KMS-11 (cell line): ENCODE measurements around the gene TAS2R16.

Source experiments
- H2AFZ ChIP-seq: fragments of 200-600 bp; sonication (generic); 2 replicates; pipeline ENCODE4 v1.6.1; 2016; ENCODE audit warnings: antibody characterized with exemption, mixed run types, low read depth
- H3K27ac ChIP-seq: fragments of 200-600 bp; sonication (generic); 2 replicates; pipeline ENCODE4 v1.6.1; 2016; ENCODE audit warnings: mild to moderate bottlenecking, mixed run types
- H3K27me3 ChIP-seq: fragments of 200-600 bp; sonication (generic); 2 replicates; pipeline ENCODE4 v1.6.1; 2017; ENCODE audit warnings: mild to moderate bottlenecking, low read depth, mixed run types, moderate library complexity; ENCODE audit not compliant: insufficient read depth
- H3K36me3 ChIP-seq: fragments of 200-600 bp; sonication (generic); 2 replicates; pipeline ENCODE4 v1.6.1; 2017; ENCODE audit warnings: mild to moderate bottlenecking, mixed run types; ENCODE audit not compliant: insufficient read depth
- H3K4me1 ChIP-seq: fragments of 200-600 bp; sonication (generic); 2 replicates; pipeline ENCODE4 v1.6.1; 2016; ENCODE audit warnings: mild to moderate bottlenecking, low read depth, mixed run types; ENCODE audit not compliant: poor library complexity, severe bottlenecking
- H3K4me2 ChIP-seq: fragments of 200-600 bp; sonication (generic); 2 replicates; pipeline ENCODE4 v1.7.0; 2016; ENCODE audit warnings: mild to moderate bottlenecking, mixed run types
- H3K4me3 ChIP-seq: fragments of 200-600 bp; sonication (generic); IDR thresholded peaks from 2 replicates; pipeline ENCODE4 v1.6.1; 2017; ENCODE audit warnings: low read depth, low read length, mixed read lengths; ENCODE audit not compliant: insufficient read depth
- H3K79me2 ChIP-seq: fragments of 200-600 bp; sonication (generic); 2 replicates; pipeline ENCODE4 v1.6.1; 2016; ENCODE audit warnings: low read depth, mixed run types; ENCODE audit not compliant: insufficient read depth
- H3K9ac ChIP-seq: fragments of 200-600 bp; sonication (generic); 2 replicates; pipeline ENCODE4 v1.6.1; 2016; ENCODE audit warnings: mild to moderate bottlenecking, mixed run types
- H4K20me1 ChIP-seq: fragments of 200-600 bp; sonication (generic); 2 replicates; pipeline ENCODE4 v1.6.1; 2016; ENCODE audit warnings: mild to moderate bottlenecking, mixed run types; ENCODE audit not compliant: insufficient read depth
- TF ChIP-seq, protein P1 (sequence below): fragments of 200-600 bp; sonication (generic); conservative IDR thresholded peaks from 2 replicates; pipeline ENCODE4 v1.6.1; 2017; ENCODE audit warnings: low read depth, mild to moderate bottlenecking, antibody characterized with exemption, low read length, moderate library complexity, mixed read lengths

TAS2R16 gene

DNA sequence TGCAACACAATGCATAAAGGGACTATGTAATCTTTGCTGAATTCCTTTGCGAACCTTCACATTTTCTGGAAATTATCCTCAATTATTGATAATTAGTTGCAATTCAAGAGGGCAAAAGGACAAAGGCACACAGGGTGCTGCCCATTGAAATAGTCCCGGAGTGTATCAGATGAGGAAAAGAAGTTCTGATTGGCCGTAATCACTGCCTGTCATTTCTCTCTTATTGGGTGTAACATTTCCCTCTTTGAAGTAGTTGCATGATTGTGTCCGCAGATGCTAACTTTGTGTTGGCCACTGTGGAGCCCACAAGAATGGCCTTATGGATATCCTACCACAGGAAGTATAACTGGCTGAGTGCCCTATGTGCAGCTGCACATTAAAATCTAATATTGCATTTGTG is 35.1 kb upstream of the TAS2R16 start:
- no peak overlapping the region for H3K4me3 ChIP-seq
- no peak overlapping the region for H3K27ac ChIP-seq

DNA sequence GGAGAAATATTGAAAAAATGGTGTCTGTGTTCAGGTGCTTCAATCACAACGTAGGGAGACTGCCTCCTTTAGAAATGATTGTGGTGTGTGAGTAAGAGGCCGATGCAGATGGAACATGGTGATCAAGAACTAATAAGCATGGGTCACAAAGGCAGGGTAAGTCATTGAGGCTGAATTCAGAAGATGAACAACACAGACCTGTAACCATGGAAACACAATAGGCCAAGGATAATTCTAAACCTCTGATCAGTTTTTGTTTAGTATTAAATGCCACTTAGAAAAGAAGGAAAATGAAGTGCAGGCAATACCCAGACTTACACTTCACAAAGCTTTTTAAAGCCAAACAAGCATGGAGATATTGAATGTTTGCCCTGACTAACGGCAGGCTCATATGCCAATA is 32.8 kb upstream of the TAS2R16 start:
- no peak overlapping the region for H3K4me2 ChIP-seq
- H2AFZ ChIP-seq, result no peak overlapping the region
- no peak overlapping the region for H3K4me3 ChIP-seq
- no peak overlapping the region for H3K27ac ChIP-seq
- no peak overlapping the region for H3K9ac ChIP-seq
- H3K79me2 ChIP-seq, result no peaks in the 10 kb centered on the region
- no peaks in the 10 kb centered on the region for H3K36me3 ChIP-seq
- no peaks in the 10 kb centered on the region for H3K27me3 ChIP-seq
- TF ChIP-seq, protein P1, sequence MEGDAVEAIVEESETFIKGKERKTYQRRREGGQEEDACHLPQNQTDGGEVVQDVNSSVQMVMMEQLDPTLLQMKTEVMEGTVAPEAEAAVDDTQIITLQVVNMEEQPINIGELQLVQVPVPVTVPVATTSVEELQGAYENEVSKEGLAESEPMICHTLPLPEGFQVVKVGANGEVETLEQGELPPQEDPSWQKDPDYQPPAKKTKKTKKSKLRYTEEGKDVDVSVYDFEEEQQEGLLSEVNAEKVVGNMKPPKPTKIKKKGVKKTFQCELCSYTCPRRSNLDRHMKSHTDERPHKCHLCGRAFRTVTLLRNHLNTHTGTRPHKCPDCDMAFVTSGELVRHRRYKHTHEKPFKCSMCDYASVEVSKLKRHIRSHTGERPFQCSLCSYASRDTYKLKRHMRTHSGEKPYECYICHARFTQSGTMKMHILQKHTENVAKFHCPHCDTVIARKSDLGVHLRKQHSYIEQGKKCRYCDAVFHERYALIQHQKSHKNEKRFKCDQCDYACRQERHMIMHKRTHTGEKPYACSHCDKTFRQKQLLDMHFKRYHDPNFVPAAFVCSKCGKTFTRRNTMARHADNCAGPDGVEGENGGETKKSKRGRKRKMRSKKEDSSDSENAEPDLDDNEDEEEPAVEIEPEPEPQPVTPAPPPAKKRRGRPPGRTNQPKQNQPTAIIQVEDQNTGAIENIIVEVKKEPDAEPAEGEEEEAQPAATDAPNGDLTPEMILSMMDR, result no peak
- no peaks in the 10 kb centered on the region for H3K4me1 ChIP-seq
- H4K20me1 ChIP-seq, result no peaks in the 10 kb centered on the region

More for the DNA sequence above, 35.1 kb upstream of the TAS2R16 start:
- Histone ChIP-seq H3K9ac (no peak overlapping the region), H4K20me1 (no peaks in the 10 kb centered on the region), H3K79me2 (no peaks in the 10 kb centered on the region), H3K27me3 (no peaks in the 10 kb centered on the region), H2AFZ (no peak overlapping the region), H3K4me2 (no peak overlapping the region), H3K4me1 (no peaks in the 10 kb centered on the region), H3K36me3 (no peaks in the 10 kb centered on the region)
- TF ChIP-seq, protein P1, result no peak

DNA sequence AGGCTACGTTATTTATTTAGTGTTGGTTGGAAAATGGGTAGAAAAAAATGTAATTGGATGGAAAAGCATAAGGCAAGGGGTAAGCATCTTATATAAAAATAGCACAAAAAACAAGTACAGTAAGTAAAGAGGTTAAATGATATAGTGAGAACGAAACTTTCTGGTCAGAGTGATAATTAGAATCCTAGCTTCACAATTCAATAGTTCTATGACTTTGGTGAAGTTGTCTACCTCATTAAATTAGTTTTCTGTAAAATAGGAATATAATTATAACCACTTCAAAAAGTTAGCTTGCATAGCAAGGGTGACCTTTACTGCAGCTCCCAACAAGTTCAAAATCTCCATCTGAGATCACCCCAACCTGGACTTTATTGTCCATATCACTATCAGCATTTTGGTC is 30.8 kb upstream of the TAS2R16 start:
- Histone ChIP-seq H3K4me3 (no peak overlapping the region), H3K4me2 (no peak overlapping the region), H3K27ac (no peak overlapping the region), H3K36me3 (no peaks in the 10 kb centered on the region), H3K4me1 (no peaks in the 10 kb centered on the region), H3K27me3 (no peaks in the 10 kb centered on the region), H3K9ac (no peak overlapping the region), H4K20me1 (no peaks in the 10 kb centered on the region), H3K79me2 (no peaks in the 10 kb centered on the region), H2AFZ (no peak overlapping the region)
- TF ChIP-seq, protein P1, result no peak

DNA sequence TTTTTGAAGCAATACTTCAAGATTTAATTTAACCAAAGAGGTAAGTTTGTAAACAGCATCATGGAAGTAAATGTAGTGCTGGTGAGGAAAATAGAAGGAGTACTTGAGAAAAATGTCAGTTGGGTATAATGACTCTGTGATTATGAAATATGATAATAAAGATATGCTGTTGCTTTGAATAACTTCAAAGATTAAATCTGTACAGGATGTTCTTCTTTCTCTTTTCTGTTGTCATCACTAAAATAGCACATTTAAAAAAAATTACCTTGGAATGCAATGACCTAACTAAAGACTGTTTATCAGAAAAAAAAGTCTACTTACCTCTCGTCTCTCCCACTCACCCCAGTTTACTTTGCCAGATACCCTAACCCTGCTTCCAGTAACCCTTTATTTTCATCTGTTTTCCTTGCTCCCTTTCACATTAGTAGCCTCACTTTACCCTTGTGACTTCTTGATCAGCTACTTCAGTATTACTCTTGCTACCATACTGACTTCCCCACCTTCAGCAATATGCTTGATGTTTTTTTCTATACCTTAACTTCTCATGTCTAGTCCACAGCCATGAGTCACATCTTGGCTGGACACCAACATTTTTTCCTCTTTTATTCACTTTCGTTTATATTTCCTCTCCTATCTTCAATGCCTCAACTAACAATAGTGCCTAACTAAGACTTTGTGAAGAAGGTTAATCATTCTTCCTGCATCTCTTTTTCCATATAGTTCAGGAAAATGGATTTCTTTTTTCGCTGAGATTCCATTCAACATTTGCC is 29.7 kb upstream of the TAS2R16 start:
- no peak overlapping the region for H3K27ac ChIP-seq
- no peak overlapping the region for H3K9ac ChIP-seq
- H3K4me1 ChIP-seq, result no peaks in the 10 kb centered on the region
- no peaks in the 10 kb centered on the region for H3K36me3 ChIP-seq
- no peak overlapping the region for H3K4me2 ChIP-seq
- no peaks in the 10 kb centered on the region for H4K20me1 ChIP-seq
- H3K79me2 ChIP-seq, result no peaks in the 10 kb centered on the region
- H3K4me3 ChIP-seq, result no peak overlapping the region
- no peak overlapping the region for H2AFZ ChIP-seq
- TF ChIP-seq, protein P1, result no peak
- no peaks in the 10 kb centered on the region for H3K27me3 ChIP-seq
